ENCODE results near the gene LINC01488. TPM values are rescaled to one million over a fixed set of nuclear protein-coding genes. Genes with fewer than 3 reads are reported as not detected.
A peak's percentile ranks its signal among the peaks of the same experiment; 100 is the strongest.

Gene LINC01488
- not detected for polyA plus RNA-seq (2013, experiment 1 of 2; ENCODE audit: insufficient read length)
- not detected for polyA plus RNA-seq (2013, experiment 2 of 2; ENCODE audit: insufficient read length)

- no peak for DNase-seq
Observed at GRCh38 chr11:69481393-69481844, at the start of gene LINC01488. TSS of gene LINC01488 (plus strand) at chr11:69481663.

- DNase-seq, result no peak
Observed at GRCh38 chr11:69431893-69432738, 49.3 kb upstream of the LINC01488 start.

- no peak for DNase-seq
Observed at GRCh38 chr11:69433741-69434140, 47.7 kb upstream of the LINC01488 start.

GRCh38 chr11:69434471-69434931 is 47.0 kb upstream of the LINC01488 start:
- no peak for DNase-seq

- DNase-seq, result no peak
Observed at GRCh38 chr11:69435161-69435986, 46.1 kb upstream of the LINC01488 start.

- DNase-seq, result no peak
Observed at GRCh38 chr11:69436041-69436982, 45.2 kb upstream of the LINC01488 start.

GRCh38 chr11:69437001-69437875 is 44.2 kb upstream of the LINC01488 start:
- no peak for DNase-seq

GRCh38 chr11:69437876-69438205 is 43.6 kb upstream of the LINC01488 start:
- DNase-seq, result no peak

- DNase-seq, result no peak
Observed at GRCh38 chr11:69438286-69438920, 43.1 kb upstream of the LINC01488 start.

GRCh38 chr11:69439127-69439526 is 42.3 kb upstream of the LINC01488 start:
- DNase-seq, result no peak

GRCh38 chr11:69439651-69440464 is 41.6 kb upstream of the LINC01488 start:
- no peak for DNase-seq

- DNase-seq, result no peak
Observed at GRCh38 chr11:69440876-69441275, 40.6 kb upstream of the LINC01488 start.

GRCh38 chr11:69442012-69442806 is 39.3 kb upstream of the LINC01488 start:
- no peak for DNase-seq

GRCh38 chr11:69442807-69443137 is 38.7 kb upstream of the LINC01488 start:
- DNase-seq, result peak; percentile 58

- DNase-seq, result peak; percentile 93
Observed at GRCh38 chr11:69443138-69443967, 38.1 kb upstream of the LINC01488 start.

- DNase-seq, result peak; percentile 61
Observed at GRCh38 chr11:69443968-69444364, 37.5 kb upstream of the LINC01488 start.

- peak; percentile 81 for DNase-seq
Observed at GRCh38 chr11:69444381-69445130, 36.9 kb upstream of the LINC01488 start.

Measured in fibroblast of skin of scalp (primary cell).